CD14-positive monocyte (primary cell): Measurements from ENCODE around the gene TMEM95. TPM values are rescaled to one million over a fixed set of nuclear protein-coding genes. Genes with fewer than 3 reads are reported as not detected.
"Not testable (repeated sequence)": the region's sequence is repeated elsewhere in the genome, so short reads cannot be mapped to it uniquely, and the experiment has no call there.

ENCODE experiments used
- DNase-seq, 3 donors: peaks; one replicate each; pipeline ENCODE4 v3.0.0-alpha.2; 2011 to 2022
- H2AFZ ChIP-seq: 2 replicates; pipeline ENCODE4 v1.6.0; 2012; ENCODE audit warnings: mild to moderate bottlenecking, low read depth, low read length, inconsistent platforms; ENCODE audit not compliant: insufficient read depth, poor library complexity, severe bottlenecking
- H3K27ac ChIP-seq, 2 donors: 1 replicate in 1 of 2; 2 replicates in 1 of 2; pipeline ENCODE4 v1.5.1; 2012 to 2013; ENCODE audit warnings: low read length in 2 of 2, control low read depth in 1 of 2, inconsistent platforms in 1 of 2, low read depth in 1 of 2, mild to moderate bottlenecking in 1 of 2
- H3K27me3 ChIP-seq, 2 donors: one replicate each; pipeline versions ENCODE4 v1.6.0 to v1.6.1; 2011 to 2013; ENCODE audit warnings: low read length in 2 of 2; ENCODE audit not compliant: control insufficient read depth in 2 of 2, insufficient read depth in 2 of 2
- H3K36me3 ChIP-seq, 2 donors: replicated peaks in 1 of 2; 1 replicate in 1 of 2; 2 replicates in 1 of 2; pipeline versions ENCODE4 v1.5.1 to v1.6.1; 2012 to 2013; ENCODE audit warnings: low read length in 2 of 2, control low read depth in 1 of 2, inconsistent platforms in 1 of 2, mild to moderate bottlenecking in 1 of 2; ENCODE audit not compliant: insufficient read depth in 2 of 2, control insufficient read depth in 1 of 2
- H3K4me1 ChIP-seq, 2 donors: 1 replicate in 1 of 2; 2 replicates in 1 of 2; pipeline versions ENCODE4 v1.5.1 to v1.6.1; 2012 to 2013; ENCODE audit warnings: low read length in 2 of 2, control low read depth in 1 of 2, inconsistent platforms in 1 of 2, mild to moderate bottlenecking in 1 of 2, moderate library complexity in 1 of 2; ENCODE audit not compliant: insufficient read depth in 2 of 2, control insufficient read depth in 1 of 2
- H3K4me2 ChIP-seq: replicated peaks from 2 replicates; pipeline ENCODE3; 2012; ENCODE audit warnings: low read length, moderate library complexity, mild to moderate bottlenecking; ENCODE audit not compliant: poor library complexity, severe bottlenecking; ENCODE audit errors: extremely low read depth
- H3K4me3 ChIP-seq, 3 experiments: fragments of 200-600 bp in 1 of 3; sonication (generic) in 1 of 3; replicated peaks in 1 of 3; 1 replicate in 2 of 3; 2 replicates in 1 of 3; pipeline ENCODE4 v1.5.1; 2011 to 2013; ENCODE audit warnings: low read length in 3 of 3, mild to moderate bottlenecking in 3 of 3, control low read depth in 2 of 3, low read depth in 2 of 3, inconsistent platforms in 1 of 3, moderate library complexity in 1 of 3
- H3K79me2 ChIP-seq: 2 replicates; pipeline ENCODE4 v1.6.0; 2012; ENCODE audit warnings: mild to moderate bottlenecking, control low read depth, inconsistent platforms, low read length, moderate library complexity; ENCODE audit not compliant: insufficient read depth
- H3K9ac ChIP-seq: 2 replicates; pipeline ENCODE4 v1.6.0; 2017; ENCODE audit warnings: low read length, mild to moderate bottlenecking; ENCODE audit not compliant: insufficient read depth, poor library complexity, severe bottlenecking
- H3K9me3 ChIP-seq, 2 donors: replicated peaks in 1 of 2; 1 replicate in 1 of 2; 2 replicates in 1 of 2; pipeline versions ENCODE4 v1.5.1 to v1.6.1; 2012 to 2013; ENCODE audit warnings: low read length in 2 of 2, control low read depth in 1 of 2; ENCODE audit not compliant: control insufficient read depth in 1 of 2, insufficient read depth in 1 of 2
- H4K20me1 ChIP-seq: 2 replicates; pipeline ENCODE4 v1.6.0; 2012; ENCODE audit warnings: mild to moderate bottlenecking, low read length, control low read depth, moderate library complexity; ENCODE audit not compliant: insufficient read depth
- H3K27ac Mint-ChIP-seq, 7 donors: one replicate each; pipeline ENCODE4 v1.8.0; 2020; ENCODE audit warnings: mild to moderate bottlenecking in 7 of 7, mixed read lengths in 7 of 7, moderate library complexity in 6 of 7, inconsistent platforms in 2 of 7
- H3K27me3 Mint-ChIP-seq, 3 donors: one replicate each; pipeline ENCODE4 v1.8.0; 2021 to 2022; ENCODE audit warnings: low read depth in 3 of 3, mild to moderate bottlenecking in 3 of 3, mixed read lengths in 3 of 3, moderate library complexity in 3 of 3, inconsistent platforms in 1 of 3
- H3K36me3 Mint-ChIP-seq, 2 donors: one replicate each; pipeline ENCODE4 v1.8.0; 2020; ENCODE audit warnings: mixed read lengths in 2 of 2, inconsistent platforms in 1 of 2, mild to moderate bottlenecking in 1 of 2
- H3K4me1 Mint-ChIP-seq: one replicate; pipeline ENCODE4 v1.8.0; 2020; ENCODE audit warnings: mild to moderate bottlenecking, mixed read lengths
- H3K4me3 Mint-ChIP-seq, 2 donors: one replicate each; pipeline ENCODE4 v1.8.0; 2020; ENCODE audit warnings: mild to moderate bottlenecking in 2 of 2, mixed read lengths in 2 of 2, moderate library complexity in 1 of 2
- H3K9me3 Mint-ChIP-seq, 7 donors: one replicate each; pipeline ENCODE4 v1.8.0; 2020 to 2022; ENCODE audit warnings: mixed read lengths in 7 of 7, mild to moderate bottlenecking in 6 of 7, moderate library complexity in 6 of 7, inconsistent platforms in 2 of 7
- WGBS: methylation state at CpG from one replicate; pipeline ENCODE4 v1.1.5; 2013; ENCODE audit warnings: missing lambda C conversion rate; ENCODE audit not compliant: insufficient coverage; 5-methylcytosine and 5-hydroxymethylcytosine counted together
- intact Hi-C, 2 donors: fragments of 100-400 bp; cut with micrococcal nuclease; formaldehyde crosslinking; loops; one replicate each; pipeline versions ENCODE4 v1.15.0 to v1.15.1; 2023
- polyA plus RNA-seq, 3 donors: library from polyadenylated mRNA; depleted of rRNA in 1 of 3; unstranded in 2 of 3; stranded (reverse) in 1 of 3; fragments of 300-500 nt in 2 of 3; fragments of >200 nt in 1 of 3; fragmentation: Illumina TruSeq in 2 of 3; gene quantifications; 1 replicate in 2 of 3; 2 replicates in 1 of 3; pipeline ENCODE4 v1.2.3, GENCODE V29; 2012 to 2021
- TF ChIP-seq, protein P1 (sequence below): fragments of 200-600 bp; IDR thresholded peaks from one replicate; pipeline ENCODE4 v1.8.0; 2022; ENCODE audit warnings: antibody characterized with exemption, mild to moderate bottlenecking

Gene TMEM95
- polyA plus RNA-seq, 3 donors = not detected

DNA sequence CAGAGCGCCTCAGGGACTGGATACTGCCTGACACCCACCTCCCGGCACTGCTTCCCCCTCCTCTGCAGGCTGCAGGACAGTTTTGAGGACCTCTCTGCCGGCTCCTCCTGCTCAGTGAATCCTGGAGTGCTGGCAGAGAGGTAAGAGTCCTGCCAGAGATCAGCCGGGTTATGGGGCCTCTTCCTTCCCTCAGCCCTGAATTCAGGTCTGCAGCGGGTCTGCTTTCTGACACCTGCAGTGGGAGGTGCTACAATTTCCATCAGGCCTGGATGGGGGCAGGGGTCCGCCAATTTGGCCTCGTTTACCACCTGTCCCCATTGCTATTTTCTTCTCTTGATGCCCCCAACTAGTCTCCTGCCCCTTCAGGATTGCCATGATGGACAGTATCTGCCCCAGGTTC, 22.8 kb upstream of the TMEM95 start:
- no peak overlapping the region for H3K4me3 ChIP-seq
- Mint-ChIP-seq H3K9me3 (no peaks in the 10 kb centered on the region), H3K27me3 (peaks cover 0 to 7% (median 0%) of the 10 kb centered on the region in 3 donors), H3K36me3 (peaks cover 0 to under 1% of the 10 kb centered on the region in 2 donors), H3K4me1 (peaks cover 55% of the 10 kb centered on the region), H3K4me3 (peak overlapping the region in 1 of 2 donors; percentile 20), H3K27ac (peak overlapping the region in 4 of 7 donors; percentile 4 to 79 (median 62))
- peak overlapping the region; percentile 36 for H2AFZ ChIP-seq
- H3K4me2 ChIP-seq = no peak overlapping the region
- DNase-seq = no peak
- H4K20me1 ChIP-seq = no peaks in the 10 kb centered on the region
- no peaks in the 10 kb centered on the region for H3K9me3 ChIP-seq
- H3K9ac ChIP-seq = no peak overlapping the region
- H3K4me1 ChIP-seq = peaks cover 51 to 58% of the 10 kb centered on the region in 2 donors
- no peak overlapping the region for H3K27ac ChIP-seq
- 20% methylated on average over 6 of the region's 7 CpGs for WGBS
- no peaks in the 10 kb centered on the region for H3K27me3 ChIP-seq
- TF ChIP-seq, protein P1, sequence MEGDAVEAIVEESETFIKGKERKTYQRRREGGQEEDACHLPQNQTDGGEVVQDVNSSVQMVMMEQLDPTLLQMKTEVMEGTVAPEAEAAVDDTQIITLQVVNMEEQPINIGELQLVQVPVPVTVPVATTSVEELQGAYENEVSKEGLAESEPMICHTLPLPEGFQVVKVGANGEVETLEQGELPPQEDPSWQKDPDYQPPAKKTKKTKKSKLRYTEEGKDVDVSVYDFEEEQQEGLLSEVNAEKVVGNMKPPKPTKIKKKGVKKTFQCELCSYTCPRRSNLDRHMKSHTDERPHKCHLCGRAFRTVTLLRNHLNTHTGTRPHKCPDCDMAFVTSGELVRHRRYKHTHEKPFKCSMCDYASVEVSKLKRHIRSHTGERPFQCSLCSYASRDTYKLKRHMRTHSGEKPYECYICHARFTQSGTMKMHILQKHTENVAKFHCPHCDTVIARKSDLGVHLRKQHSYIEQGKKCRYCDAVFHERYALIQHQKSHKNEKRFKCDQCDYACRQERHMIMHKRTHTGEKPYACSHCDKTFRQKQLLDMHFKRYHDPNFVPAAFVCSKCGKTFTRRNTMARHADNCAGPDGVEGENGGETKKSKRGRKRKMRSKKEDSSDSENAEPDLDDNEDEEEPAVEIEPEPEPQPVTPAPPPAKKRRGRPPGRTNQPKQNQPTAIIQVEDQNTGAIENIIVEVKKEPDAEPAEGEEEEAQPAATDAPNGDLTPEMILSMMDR = no peak
- peaks cover 26% of the 10 kb centered on the region for H3K79me2 ChIP-seq
- intact Hi-C loops = no loop called here
- H3K36me3 ChIP-seq = no peaks in the 10 kb centered on the region

DNA sequence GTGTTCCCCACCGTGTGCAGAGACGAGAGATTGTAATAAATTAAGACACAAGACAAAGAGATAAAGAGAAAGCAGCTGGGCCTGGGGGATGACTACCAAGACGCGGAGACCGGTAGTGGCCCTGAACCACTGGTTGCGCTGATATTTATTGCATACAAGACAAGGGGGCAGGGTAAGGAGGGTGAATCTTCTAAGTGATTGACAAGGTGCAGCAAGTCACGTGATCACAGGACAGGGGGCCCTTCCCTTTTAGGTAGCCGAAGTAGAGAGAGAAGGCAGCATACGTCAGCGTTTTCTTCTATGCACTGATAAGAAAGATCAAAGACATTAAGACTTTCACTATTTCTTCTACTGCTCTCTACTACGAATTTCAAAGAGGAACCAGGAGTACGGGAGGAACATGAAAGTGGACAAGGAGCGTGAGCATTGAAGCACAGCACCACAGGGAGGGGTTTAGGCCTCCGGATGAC, 22.3 kb upstream of the TMEM95 start:
- H3K27ac ChIP-seq, H3K9me3 ChIP-seq, H3K4me3 ChIP-seq, H3K27me3 Mint-ChIP-seq, DNase-seq, H3K27me3 ChIP-seq, H3K36me3 Mint-ChIP-seq, H4K20me1 ChIP-seq, H3K9ac ChIP-seq, H3K4me2 ChIP-seq, H3K9me3 Mint-ChIP-seq, intact Hi-C loops, H3K36me3 ChIP-seq: not testable (repeated sequence)
- Mint-ChIP-seq H3K4me1 (peaks cover 60% of the 10 kb centered on the region), H3K4me3 (peak overlapping the region; percentile 20 to 57), H3K27ac (peak overlapping the region in 4 of 7 donors; percentile 31 to 79 (median 62))
- Histone ChIP-seq H3K79me2 (peaks cover 26% of the 10 kb centered on the region), H3K4me1 (peaks cover 55 to 63% of the 10 kb centered on the region in 2 donors), H2AFZ (peak overlapping the region; percentile 36)
- 36% methylated on average over 4 of the region's 14 CpGs for WGBS
